ENCODE data around the gene F5. TPM values are rescaled to one million over a fixed set of nuclear protein-coding genes. Genes with fewer than 3 reads are reported as not detected.
A peak's percentile ranks its signal among the peaks of the same experiment; 100 is the strongest.
"Not testable (repeated sequence)": the region's sequence is repeated elsewhere in the genome, so short reads cannot be mapped to it uniquely, and the experiment has no call there.

The F5 gene
- total and polyA plus RNA-seq, 4 donors, result 1.5 to 8.4 (median 4.4) TPM

DNA sequence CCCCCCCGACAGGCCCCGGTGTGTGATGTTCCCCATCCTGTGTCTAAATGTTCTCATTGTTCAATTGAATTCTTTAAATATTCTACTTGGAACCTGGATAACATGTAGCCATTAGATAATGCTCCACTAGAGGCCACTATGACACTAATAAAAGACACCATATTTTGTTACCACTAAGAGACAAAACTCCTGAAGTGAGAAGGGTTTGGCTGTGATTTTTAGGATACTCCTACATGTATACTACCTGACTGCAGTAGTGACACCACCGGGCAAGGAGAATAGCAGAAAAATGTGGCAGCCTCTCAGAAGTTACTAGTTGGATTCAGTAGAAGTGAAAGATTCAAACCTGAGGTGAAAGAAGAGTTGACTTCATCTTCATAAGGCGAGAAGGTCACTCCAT, 36.0 kb downstream of the F5 start:
- H3K9me3 ChIP-seq (ENCODE audit: control insufficient read depth, insufficient read depth, low read length), result no peaks in the 10 kb centered on the region
- no peaks in the 10 kb centered on the region for H3K4me1 ChIP-seq (ENCODE audit: control insufficient read depth, insufficient read depth, low read length)
- no peaks in the 10 kb centered on the region for H3K36me3 ChIP-seq (ENCODE audit: control insufficient read depth, insufficient read depth, low read length)
- DNase-seq (ENCODE audit: low read depth in 4 of 6, low spot score in 6 of 6), result peak in 4 of 6 donors; percentile 24 to 87 (median 48)
- H3K27ac ChIP-seq (ENCODE audit: low read depth, low read length), result no peak overlapping the region
- H3K27me3 ChIP-seq (ENCODE audit: control insufficient read depth, insufficient read depth, low read length), result no peaks in the 10 kb centered on the region
- H3K4me3 ChIP-seq (ENCODE audit: low read depth, low read length), result no peak overlapping the region
- WGBS (ENCODE audit: insufficient coverage), result 50% methylated on average over 1 of the region's 4 CpGs

DNA sequence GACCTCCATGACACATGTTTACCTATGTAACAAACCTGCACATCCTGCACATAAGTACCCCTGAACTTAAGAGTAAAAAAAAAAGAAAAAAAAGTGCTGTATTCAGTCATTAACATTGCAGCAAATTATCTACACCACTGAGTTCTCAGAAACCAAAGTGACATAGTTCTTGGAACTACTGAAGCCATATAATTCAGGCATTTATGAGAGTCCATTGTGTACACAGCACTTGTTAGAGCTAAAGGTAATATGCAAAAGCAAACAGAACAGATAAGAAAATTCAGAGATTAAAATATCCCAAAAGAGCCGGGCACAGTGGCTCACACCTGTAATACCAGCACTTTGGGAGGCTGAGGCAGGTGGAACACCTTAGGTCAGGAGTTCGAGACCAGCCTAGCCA, 38.0 kb downstream of the F5 start:
- H3K4me1 ChIP-seq (ENCODE audit: control insufficient read depth, insufficient read depth, low read length), result no peaks in the 10 kb centered on the region
- H3K27ac ChIP-seq (ENCODE audit: low read depth, low read length), result no peak overlapping the region
- no peak for DNase-seq (ENCODE audit: low read depth in 4 of 6, low spot score in 6 of 6)
- WGBS (ENCODE audit: insufficient coverage), result 100% methylated on average over 1 of the region's 2 CpGs
- H3K9me3 ChIP-seq (ENCODE audit: control insufficient read depth, insufficient read depth, low read length), result no peaks in the 10 kb centered on the region
- H3K36me3 ChIP-seq (ENCODE audit: control insufficient read depth, insufficient read depth, low read length), result no peaks in the 10 kb centered on the region
- no peaks in the 10 kb centered on the region for H3K27me3 ChIP-seq (ENCODE audit: control insufficient read depth, insufficient read depth, low read length)
- no peak overlapping the region for H3K4me3 ChIP-seq (ENCODE audit: low read depth, low read length)

DNA sequence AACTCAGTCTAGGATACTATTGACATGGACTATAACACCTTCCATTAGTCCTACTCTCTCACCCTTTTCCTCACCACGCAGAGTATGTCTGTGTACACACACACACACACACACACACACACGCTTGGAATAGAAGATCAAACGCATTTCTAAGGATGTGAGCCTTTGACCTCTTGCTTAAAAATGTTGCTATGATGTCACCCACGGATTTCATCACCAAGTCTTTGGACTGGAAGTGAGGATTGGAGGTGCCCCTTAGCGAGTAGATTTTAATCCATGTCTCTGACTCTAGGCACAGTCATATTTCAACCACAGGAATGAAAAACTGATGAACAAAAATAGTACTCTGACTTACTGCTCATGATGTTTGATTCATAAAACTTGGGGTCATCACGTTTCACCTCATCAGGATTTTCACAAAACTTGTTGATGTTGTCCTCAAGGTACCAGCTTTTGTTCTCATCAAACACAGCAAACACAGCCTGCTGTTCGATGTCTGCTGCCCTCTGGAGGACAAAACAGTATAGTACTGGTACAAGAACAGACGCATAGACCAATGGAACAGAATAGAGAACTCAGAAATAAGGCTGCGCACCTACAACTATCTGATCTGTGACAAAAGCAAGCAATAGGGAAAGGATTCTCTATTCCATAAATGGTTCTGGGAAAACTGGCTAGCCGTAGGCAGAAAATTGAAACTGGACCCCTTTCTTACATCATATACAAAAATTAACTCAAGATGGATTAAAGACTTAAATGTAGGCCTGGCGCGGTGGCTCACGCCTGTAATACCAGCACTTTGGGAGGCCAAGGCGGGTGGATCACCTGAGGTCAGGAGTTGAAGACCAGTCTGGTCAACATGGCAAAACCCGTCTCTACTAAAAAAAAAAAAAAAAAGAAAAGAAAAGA, 39.9 kb downstream of the F5 start:
- WGBS (ENCODE audit: insufficient coverage), result 21% methylated on average over 4 of the region's 15 CpGs
- peak; percentile 50 to 95 (median 66) for DNase-seq (ENCODE audit: low read depth in 4 of 6, low spot score in 6 of 6)
- Histone ChIP-seq H3K4me3 (ENCODE audit: low read depth, low read length) (no peak overlapping the region), H3K36me3 (ENCODE audit: control insufficient read depth, insufficient read depth, low read length) (no peaks in the 10 kb centered on the region), H3K27ac (ENCODE audit: low read depth, low read length) (no peak overlapping the region), H3K4me1 (ENCODE audit: control insufficient read depth, insufficient read depth, low read length) (no peaks in the 10 kb centered on the region), H3K9me3 (ENCODE audit: control insufficient read depth, insufficient read depth, low read length) (no peaks in the 10 kb centered on the region), H3K27me3 (ENCODE audit: control insufficient read depth, insufficient read depth, low read length) (no peaks in the 10 kb centered on the region)

DNA sequence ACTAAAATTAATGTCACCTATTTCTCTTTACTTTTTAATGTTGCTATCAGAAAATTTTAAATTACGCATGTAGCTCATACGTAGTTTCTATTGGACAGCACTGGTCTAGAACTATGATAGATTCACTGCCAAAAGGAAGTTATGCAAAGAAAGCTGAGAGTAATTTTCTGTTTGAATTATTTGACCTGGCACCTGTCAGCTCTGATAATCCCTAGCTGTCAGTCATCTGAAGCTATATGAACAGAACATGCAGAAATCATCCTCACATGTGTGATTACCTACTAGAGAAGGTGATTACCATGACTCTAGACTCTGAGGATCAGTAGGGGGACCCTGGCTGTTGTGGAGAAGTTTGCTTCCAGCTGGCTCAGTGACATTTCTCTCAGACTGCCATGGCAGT, 40.8 kb downstream of the F5 start:
- H3K36me3 ChIP-seq (ENCODE audit: control insufficient read depth, insufficient read depth, low read length), result no peaks in the 10 kb centered on the region
- WGBS (ENCODE audit: insufficient coverage), result no CpG with 5 or more reads among the region's 2 CpGs

DNA sequence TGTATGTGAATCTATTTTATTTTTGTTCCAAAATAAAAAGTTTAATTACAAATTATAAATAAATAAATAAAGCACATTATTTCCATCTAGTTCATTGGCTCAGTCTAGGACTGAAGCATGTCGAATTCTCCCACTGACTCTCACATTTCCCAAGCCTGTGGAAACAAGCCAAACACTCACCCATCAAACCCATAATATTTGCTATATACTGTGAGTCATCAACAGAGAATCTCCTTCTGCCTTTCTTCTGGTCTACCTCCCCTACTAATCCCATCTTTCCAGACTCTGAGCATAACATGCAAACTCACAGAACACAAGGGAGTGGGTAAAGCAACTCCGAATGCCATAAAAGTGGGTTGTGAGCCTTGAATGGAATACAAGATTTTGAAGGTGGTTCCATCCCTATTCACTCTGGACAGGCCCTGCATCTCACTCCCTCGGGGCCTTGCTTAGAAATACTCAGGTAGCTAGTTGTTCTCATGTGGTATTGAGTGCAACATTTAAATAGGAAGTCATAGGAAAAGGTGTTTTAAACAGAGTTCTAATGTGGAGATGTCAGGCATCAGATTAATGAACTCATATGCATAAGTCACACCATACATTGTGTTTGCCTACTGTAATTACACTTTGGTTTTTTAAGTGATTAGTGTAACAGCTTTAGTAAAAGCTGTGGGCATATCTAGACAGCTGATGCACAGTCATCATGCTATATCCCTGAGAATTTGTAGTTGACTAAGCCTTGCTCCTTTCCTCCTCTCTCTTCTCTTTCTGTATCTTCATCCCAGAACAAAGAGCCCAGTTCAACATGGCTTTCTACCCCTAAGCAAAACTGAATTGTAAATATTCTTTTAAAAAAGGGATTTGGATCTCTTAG, 47.0 kb downstream of the F5 start:
- WGBS (ENCODE audit: insufficient coverage), result 67% methylated on average over 1 of the region's 3 CpGs

More for the DNA sequence above, 40.8 kb downstream of the F5 start:
- DNase-seq (ENCODE audit: low read depth in 4 of 6, low spot score in 6 of 6), result peak in 1 of 6 donors; percentile 10
- no peak overlapping the region for H3K4me3 ChIP-seq (ENCODE audit: low read depth, low read length)
- H3K4me1 ChIP-seq (ENCODE audit: control insufficient read depth, insufficient read depth, low read length), result no peaks in the 10 kb centered on the region
- H3K27ac ChIP-seq (ENCODE audit: low read depth, low read length), result no peak overlapping the region
- no peaks in the 10 kb centered on the region for H3K9me3 ChIP-seq (ENCODE audit: control insufficient read depth, insufficient read depth, low read length)
- H3K27me3 ChIP-seq (ENCODE audit: control insufficient read depth, insufficient read depth, low read length), result no peaks in the 10 kb centered on the region

DNA sequence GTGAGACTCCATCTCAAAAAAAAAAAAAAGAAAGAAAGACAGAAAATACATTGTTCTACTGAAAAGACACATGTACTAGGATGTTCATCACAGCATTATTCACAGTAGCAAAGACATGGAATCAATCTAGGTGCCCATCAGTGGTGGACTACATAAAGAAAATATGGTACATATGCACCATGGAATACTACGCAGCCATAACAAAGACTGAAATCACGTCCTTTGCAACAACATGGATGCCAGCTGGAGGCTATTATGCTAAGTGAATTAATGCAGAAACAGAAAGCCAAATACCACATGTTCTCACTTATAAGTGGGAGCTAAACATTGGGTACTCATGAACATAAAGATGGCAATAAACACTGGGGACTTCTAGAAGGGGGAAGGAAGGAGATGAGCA, 51.6 kb downstream of the F5 start:
- WGBS (ENCODE audit: insufficient coverage), result no CpG with 5 or more reads among the region's 2 CpGs
- no peaks in the 10 kb centered on the region for H3K36me3 ChIP-seq (ENCODE audit: control insufficient read depth, insufficient read depth, low read length)
- no peak overlapping the region for H3K27ac ChIP-seq (ENCODE audit: low read depth, low read length)
- H3K4me3 ChIP-seq (ENCODE audit: low read depth, low read length), result no peak overlapping the region
- no peaks in the 10 kb centered on the region for H3K4me1 ChIP-seq (ENCODE audit: control insufficient read depth, insufficient read depth, low read length)
- H3K27me3 ChIP-seq (ENCODE audit: control insufficient read depth, insufficient read depth, low read length), result no peaks in the 10 kb centered on the region
- DNase-seq (ENCODE audit: low read depth in 4 of 6, low spot score in 6 of 6), result no peak
- H3K9me3 ChIP-seq (ENCODE audit: control insufficient read depth, insufficient read depth, low read length), result no peaks in the 10 kb centered on the region

More for the DNA sequence above, 47.0 kb downstream of the F5 start:
- no peak overlapping the region for H3K4me3 ChIP-seq (ENCODE audit: low read depth, low read length)
- no peak for DNase-seq (ENCODE audit: low read depth in 4 of 6, low spot score in 6 of 6)
- H3K36me3 ChIP-seq (ENCODE audit: control insufficient read depth, insufficient read depth, low read length), result no peaks in the 10 kb centered on the region
- H3K9me3 ChIP-seq (ENCODE audit: control insufficient read depth, insufficient read depth, low read length), result no peaks in the 10 kb centered on the region
- no peak overlapping the region for H3K27ac ChIP-seq (ENCODE audit: low read depth, low read length)
- no peaks in the 10 kb centered on the region for H3K4me1 ChIP-seq (ENCODE audit: control insufficient read depth, insufficient read depth, low read length)
- H3K27me3 ChIP-seq (ENCODE audit: control insufficient read depth, insufficient read depth, low read length), result no peaks in the 10 kb centered on the region

DNA sequence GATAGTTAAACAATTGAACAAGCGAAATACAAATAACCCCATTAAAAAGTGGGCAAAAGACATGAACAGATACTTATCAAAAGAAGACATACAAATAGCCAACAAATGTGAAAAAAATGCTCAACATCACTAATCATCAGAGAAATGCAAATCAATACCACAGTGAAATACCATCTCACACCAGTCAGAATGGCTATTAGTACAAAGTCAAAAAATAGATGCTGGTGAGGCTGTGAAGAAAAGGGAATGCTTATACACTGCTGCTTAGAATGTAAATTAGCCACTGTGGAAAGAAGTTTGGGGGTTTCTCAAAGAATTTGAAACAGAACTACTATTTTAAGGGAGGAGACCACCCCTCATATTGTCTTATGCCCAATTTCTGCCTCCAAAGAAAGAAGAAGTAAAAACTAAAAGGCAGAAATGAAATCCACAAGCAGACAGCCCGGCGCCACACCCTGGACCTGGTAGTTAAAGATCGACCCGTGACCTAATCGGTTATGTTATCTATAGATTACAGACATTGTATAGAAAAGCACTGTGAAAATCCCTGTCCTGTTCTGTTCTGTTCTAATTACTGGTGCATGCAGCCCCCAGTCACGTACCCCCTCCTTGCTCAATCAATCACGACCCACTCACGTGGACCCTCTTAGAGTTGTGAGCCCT, 52.6 kb downstream of the F5 start:
- H3K9me3 ChIP-seq (ENCODE audit: control insufficient read depth, insufficient read depth, low read length); H3K4me1 ChIP-seq (ENCODE audit: control insufficient read depth, insufficient read depth, low read length); H3K36me3 ChIP-seq (ENCODE audit: control insufficient read depth, insufficient read depth, low read length); H3K4me3 ChIP-seq (ENCODE audit: low read depth, low read length); H3K27ac ChIP-seq (ENCODE audit: low read depth, low read length); DNase-seq (ENCODE audit: low read depth in 4 of 6, low spot score in 6 of 6); H3K27me3 ChIP-seq (ENCODE audit: control insufficient read depth, insufficient read depth, low read length): not testable (repeated sequence)
- WGBS (ENCODE audit: insufficient coverage), result no CpG with 5 or more reads among the region's 9 CpGs

DNA sequence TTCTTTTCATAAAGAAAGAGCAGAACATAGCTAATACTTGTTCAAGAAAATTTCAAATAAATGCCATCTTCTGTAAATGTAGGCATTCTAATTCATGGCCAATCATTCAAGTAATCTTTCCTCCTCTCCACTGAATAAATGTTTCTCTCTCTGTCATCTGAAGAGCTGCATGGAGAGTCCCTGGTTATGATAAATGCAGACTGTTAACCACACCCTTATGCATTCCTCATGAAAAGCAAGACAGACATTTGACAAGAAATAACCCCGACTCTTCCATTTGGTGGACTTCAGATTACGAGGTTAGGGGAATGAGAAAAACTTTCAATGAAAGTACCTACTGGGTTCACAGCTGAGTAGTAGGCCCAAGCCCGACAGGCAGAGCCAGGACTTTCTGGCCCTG, 55.8 kb downstream of the F5 start:
- 88% methylated on average over 1 of the region's 3 CpGs for WGBS (ENCODE audit: insufficient coverage)
- Histone ChIP-seq H3K4me3 (ENCODE audit: low read depth, low read length) (no peak overlapping the region), H3K27me3 (ENCODE audit: control insufficient read depth, insufficient read depth, low read length) (no peaks in the 10 kb centered on the region)

DNA sequence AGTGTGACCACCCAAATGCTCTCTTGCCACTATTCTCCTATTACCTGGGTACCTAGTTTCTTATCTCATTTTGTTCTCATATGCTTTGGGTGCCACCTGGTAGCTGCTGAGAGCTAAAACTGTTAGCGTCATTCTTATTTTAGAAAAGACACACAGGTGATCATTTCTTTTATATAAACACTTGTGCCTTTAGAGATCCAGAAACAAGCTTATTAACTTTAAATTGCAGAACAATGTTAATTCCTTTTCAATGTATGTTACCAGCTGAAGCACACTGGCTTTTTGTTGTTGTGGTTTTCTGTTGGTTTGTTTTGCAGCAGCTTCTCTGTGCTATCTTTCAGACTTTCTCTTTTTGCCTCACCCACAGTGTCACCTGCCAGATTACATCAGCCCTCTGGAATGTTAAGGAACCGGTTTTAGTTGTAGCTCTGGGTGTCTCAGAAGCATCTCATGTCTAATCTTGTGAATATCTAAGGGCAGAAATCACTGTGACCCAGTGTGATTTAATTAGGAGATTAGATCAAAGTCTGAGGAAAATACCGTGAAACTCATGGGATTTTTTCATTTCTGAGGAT, 57.1 kb downstream of the F5 start:
- H3K4me3 ChIP-seq (ENCODE audit: low read depth, low read length), result no peak overlapping the region
- no peaks in the 10 kb centered on the region for H3K4me1 ChIP-seq (ENCODE audit: control insufficient read depth, insufficient read depth, low read length)
- DNase-seq (ENCODE audit: low read depth in 4 of 6, low spot score in 6 of 6), result no peak
- 0% methylated on average over 1 of the region's 3 CpGs for WGBS (ENCODE audit: insufficient coverage)
- no peaks in the 10 kb centered on the region for H3K36me3 ChIP-seq (ENCODE audit: control insufficient read depth, insufficient read depth, low read length)
- no peak overlapping the region for H3K27ac ChIP-seq (ENCODE audit: low read depth, low read length)
- H3K27me3 ChIP-seq (ENCODE audit: control insufficient read depth, insufficient read depth, low read length), result no peaks in the 10 kb centered on the region
- no peaks in the 10 kb centered on the region for H3K9me3 ChIP-seq (ENCODE audit: control insufficient read depth, insufficient read depth, low read length)

More for the DNA sequence above, 55.8 kb downstream of the F5 start:
- Histone ChIP-seq H3K36me3 (ENCODE audit: control insufficient read depth, insufficient read depth, low read length) (no peaks in the 10 kb centered on the region), H3K9me3 (ENCODE audit: control insufficient read depth, insufficient read depth, low read length) (no peaks in the 10 kb centered on the region), H3K4me1 (ENCODE audit: control insufficient read depth, insufficient read depth, low read length) (no peaks in the 10 kb centered on the region), H3K27ac (ENCODE audit: low read depth, low read length) (no peak overlapping the region)
- DNase-seq (ENCODE audit: low read depth in 4 of 6, low spot score in 6 of 6), result no peak
